Retina (tissue), 1 donor: ENCODE results near the gene COL18A1.
"Not testable (repeated sequence)": the region's sequence is repeated elsewhere in the genome, so short reads cannot be mapped to it uniquely, and the experiment has no call there.

Experiments
- DNase-seq: peaks from one replicate; pipeline ENCODE4 v3.0.0-alpha.2; 2016

The COL18A1 gene

DNA sequence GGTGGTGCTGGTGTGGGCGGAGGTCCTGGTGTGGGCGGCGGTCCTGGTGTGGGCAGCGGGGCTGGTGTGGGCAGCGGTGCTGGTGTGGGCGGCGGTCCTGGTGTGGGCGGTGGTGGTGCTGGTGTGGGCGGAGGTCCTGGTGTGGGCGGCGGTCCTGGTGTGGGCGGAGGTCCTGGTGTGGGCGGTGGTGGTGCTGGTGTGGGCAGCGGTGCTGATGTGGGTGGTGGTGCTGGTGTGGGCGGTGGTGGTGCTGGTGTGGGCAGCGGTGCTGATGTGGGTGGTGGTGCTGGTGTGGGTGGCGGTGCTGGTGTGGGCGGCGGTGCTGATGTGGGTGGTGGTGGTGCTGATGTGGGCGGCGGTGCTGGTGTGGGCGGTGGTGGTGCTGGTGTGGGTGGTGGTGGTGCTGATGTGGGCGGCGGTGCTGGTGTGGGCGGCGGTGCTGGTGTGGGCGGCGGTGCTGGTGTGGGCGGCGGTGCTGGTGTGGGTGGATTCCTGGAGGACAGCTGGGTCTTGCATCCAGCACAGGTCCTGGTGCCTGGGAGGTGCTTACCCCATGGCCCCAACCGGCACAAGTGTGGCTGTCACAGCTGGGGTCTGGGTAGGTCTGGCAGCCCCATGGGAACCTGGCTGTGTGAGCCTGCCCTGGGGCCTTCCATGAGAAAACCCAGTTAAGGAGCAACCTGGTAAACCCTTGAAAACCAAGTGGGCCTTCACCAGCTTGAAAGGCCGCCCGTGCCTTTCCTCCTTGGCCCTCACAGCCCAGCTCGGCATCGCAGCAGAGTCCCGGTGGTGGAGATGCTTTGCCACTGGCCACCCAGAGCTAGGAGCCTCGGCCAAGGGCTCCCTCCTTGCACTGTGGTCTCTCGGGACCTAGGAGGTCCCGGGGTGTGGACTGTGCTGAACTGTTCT, 38.0 kb downstream of the COL18A1 start:
- not testable (repeated sequence) for DNase-seq

DNA sequence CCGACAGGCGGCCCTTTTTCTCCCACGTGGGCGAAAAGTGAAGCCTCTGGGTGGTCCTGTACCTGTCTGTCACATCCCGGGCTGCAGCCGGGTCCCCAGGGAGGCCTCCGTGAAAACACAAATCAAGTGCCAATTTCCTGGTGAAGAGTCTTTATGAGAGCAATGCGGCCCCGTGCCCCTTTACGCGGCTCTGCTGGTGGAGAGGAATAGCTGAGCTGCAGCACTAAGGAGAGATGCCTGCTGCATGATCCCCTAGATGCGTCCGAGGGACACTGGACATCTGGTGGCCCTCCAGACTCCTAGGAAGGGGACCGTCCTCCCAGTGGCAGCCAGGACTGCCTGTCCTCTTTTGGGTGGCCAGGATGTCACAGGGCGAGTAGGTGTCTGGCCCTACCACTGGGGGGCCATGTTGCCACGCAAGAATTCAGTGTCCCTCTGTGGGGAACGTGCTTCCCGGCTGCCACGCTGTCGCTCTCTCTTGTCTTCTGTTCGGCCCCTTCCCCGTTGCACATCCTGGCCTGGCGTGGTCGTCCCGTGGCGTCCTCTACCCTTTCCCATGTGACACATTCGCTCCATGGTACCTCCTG, 38.7 kb downstream of the COL18A1 start:
- DNase-seq: no peak

DNA sequence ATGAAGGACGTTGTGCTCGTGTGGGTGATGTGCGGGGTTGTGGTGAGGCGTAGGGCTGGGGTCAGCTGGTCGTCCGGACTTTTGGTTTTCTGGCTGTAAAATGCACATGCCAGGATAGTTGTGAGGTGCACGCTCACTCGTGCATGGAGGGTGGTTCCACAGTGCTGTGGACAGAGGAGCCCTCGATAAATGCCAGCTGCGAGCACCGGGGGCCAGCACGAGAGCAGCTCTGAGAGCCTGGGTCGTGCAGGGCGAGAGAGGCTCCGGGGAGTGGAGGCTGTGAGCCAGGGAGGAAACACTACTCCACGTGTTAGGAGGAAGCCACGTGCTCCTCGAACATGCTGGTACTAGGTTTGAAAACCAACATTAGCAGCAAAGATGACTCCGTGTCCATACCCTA, 39.4 kb downstream of the COL18A1 start:
- no peak for DNase-seq

DNA sequence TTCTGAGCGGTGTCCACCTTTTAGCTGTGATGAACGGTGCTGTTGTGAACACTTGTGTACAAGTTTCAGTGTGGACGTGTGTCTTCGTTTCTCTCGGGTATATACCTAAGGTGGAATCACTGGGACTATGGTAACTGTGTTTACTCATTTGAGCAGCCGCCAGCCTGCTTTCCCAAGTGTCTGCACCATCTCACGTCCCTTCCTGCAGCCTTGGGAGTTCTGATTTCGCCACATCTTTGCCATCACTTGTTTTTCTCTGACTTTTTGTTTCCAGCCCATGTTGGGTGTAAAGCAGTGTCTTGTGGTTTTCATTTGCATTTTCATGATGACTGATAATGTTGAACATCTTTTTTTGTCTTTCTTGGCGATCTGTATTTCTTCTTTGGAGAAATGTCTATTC, 40.4 kb downstream of the COL18A1 start:
- no peak for DNase-seq

DNA sequence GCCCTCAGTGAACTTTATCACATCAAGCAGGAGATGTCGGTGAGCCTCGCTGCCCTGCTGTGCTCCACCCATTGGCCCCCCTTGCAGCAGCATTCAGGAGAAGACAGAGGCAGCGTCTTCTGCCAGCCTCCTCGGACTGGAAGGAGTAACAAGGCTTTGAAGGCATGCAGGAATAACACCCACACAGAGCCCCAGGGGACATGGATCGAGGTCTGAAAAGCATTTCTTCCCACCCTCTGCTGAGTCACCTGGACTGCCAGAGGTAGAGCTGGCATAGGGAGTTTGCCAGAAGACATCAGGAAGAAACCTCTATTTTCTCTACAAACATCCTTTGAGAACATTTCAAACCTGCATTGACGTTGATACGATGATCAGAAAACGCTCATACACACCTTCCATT, 42.9 kb downstream of the COL18A1 start:
- DNase-seq: no peak

DNA sequence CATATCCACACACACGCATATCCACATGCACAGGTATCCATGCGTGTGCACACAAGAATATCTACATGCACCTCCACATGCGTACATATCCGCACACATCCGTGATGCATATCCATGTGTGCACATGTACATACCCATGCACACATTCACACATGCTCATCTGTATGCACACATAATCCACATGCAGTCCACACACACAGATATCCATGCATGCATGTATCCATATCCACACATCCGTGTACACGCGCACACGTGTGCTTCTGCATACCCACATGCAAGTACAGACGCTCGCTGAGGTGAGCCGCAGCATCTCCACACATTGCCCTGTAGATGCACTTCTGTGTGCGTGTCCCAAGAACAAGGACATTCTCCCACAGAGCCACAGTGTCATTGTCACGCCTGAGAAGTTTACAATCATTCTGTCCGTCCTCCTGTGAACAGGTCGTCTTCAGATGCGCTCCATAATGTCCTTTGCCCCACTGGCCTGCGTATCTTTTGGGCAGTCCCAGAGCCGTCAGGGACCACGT, 43.4 kb downstream of the COL18A1 start:
- no peak for DNase-seq

DNA sequence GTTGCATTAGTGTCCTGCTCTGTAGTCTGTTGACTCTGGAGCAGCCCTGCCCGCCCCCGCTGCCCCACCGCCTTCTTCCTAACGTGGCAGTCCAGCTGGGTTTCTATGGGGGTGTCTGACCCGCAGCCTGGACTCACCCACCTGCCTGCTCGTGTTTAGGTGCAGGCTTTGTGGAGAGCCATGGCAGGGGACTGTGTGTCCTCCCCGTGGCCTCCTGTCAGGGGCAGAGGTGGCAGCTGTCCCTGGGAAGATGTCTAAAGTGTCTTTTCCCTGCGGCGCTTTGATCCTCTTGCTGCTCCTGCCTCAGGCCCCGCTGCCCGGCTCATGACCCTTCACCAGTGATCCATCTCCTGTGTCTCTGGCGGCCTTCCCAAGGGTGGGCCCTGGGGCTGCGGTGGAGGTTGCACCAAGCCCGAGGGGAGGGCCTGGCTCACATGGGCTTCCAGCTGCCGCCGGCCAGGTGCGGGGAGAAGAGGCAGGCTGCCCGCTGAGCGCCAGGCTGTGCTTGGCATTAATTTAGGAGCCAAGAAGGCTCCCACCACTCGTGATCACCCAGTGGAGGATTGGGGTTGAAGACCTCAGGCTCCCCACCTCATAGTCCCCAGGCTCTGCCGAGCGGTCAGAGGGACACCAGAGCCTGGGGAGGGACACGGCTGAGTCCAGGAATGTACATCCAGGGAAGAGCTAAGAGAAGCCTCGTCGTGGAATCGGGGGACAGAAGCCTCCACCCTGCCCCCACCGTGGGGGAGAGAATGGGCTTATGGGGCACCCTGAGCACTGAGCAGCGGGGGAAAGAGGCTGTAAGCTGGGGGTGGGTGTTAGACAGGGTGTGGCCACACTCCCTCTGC, 44.1 kb downstream of the COL18A1 start:
- DNase-seq: no peak

DNA sequence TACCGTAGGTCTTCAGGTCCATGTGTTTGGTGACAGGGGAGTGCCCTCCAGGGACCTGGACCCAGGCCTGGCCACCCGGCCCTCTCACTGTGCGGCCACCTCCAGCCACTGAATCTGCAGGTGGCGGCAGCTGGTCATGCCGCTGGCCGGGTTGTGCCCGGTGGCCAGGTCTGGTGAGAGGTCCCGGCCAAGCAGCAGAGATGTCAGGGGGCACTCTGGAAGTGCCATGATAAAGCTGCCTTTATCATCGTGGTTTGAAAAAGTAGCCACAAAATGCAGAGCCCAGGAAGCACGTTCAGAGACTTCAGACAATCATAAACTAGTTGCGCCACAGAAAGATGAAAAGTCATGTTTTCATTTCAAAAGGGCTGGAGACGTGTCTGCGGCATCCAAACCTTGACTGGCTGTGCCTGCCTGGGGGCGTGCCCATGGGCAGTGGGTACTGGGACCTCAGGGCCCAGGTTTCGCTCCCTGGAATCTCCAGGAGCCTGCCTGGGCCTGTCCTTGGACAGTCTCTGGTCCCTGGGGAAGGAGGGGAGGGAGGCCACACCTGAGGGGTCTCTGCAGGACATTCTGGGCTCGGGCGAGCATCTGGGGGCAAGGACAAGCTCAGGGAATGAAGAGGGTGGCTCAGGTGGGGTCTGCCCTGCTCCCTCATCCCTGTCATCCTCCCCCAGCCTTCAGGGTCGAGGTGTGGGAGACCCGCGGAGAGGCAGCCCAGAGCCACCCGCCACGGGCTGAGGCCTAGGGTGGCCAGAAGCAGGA, 44.9 kb downstream of the COL18A1 start:
- no peak for DNase-seq

DNA sequence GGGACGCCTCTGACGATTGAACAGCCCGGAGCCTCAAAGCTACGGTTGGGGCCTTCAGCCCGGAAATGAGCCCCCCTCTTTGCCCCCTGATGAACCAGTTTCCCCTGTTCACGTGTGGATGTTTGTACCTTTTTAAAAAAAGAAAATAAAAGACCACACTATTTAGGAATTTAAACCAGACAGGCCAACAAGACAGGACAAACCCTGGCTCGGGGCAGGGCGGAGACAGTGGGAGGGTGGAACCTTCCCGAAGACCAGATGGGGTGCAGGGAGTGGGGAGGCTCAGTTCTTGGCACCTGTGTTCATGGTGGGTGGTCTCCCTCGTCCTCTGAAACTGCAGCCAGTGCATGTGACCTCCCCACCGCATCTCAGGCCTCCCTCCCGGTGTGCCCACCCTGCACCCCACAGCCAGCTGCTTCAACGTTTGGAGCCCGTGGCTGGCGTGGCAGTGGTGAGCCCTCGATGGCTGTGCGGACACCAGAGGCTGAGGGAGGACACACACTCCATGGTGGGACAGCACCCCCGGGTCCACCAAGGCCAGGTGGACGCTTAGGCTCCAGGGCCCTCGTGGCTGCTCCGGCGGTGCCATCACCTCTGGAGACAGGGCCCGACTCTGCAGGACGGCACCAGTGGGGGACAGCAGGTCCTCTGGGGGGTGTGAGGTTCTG, 45.6 kb downstream of the COL18A1 start:
- no peak for DNase-seq

DNA sequence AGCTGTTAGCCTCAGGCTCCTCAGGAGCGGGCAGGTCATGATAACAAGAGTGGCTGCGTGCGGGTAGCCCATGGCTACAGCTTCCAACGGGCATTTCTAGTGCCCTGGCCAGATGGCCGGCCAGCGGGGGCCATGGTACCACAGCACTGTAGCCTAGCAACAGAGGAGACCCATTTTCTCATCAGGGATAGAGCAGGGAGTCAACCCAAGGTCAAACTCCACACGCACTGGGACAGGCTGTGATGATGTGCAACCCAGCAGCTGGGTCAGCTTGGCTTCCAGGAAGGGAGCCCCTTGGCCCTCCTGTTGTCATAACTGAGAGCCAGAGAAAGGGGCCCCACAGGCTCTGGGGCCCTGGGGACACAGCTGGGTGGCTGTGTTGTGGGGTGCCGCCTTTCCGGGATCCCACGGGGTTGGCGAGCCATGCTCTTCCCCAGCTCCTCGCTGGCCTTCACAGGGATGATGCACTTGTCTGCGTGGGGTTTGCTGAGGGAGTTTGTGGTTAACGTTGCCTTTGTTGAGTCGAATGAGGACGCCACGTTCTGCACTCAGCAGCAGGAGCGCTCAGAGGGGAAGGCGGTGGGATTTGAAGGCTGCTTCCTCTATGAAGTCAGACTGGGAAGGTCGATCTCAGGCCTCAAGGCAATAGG, 46.3 kb downstream of the COL18A1 start:
- DNase-seq: no peak

DNA sequence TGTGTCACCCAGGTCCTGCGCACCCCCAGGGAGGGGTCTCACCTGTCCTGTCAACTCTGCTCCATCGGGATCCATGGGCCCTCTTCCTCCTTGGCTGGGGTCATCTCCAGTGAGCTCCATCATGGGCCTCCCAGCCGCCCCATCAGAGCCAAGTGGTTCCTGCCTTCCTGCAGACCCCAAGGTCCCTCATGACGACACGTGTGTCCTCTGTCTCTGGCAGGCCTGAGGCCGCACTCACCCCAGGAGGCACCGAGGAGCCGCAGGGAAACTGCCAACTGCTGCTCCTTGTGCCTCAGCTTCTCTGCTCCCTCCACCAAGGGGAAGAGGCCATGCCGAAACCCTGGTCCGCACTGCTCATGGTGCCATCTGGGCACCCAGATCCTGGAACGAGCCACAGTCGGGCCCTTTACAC, 46.8 kb downstream of the COL18A1 start:
- DNase-seq: no peak

DNA sequence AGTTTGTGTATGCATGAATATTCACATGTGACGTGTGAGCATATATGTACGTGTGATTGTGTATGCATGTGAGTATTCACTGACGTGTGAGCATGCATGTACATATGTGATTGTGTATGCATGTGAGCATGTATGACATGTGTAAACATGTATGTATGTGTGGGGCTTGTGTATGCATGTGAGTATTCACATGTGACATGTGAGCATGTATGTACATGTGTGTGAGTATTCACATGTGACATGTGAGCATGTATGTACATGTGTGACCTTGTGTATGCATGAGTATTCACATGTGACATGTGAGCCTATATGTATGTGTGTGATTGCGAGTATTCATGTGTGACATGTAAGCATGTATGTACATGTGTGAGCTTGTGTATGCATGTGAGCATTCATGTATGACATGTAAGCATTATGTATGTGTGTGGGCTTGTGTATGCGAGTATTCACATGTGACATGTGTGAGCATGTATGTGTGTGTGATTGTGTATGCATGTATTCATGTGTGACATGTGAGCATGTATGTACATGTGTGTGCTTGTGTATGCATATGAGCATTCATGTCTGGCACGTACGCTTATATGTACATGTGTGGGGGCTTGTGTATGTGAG, 47.8 kb downstream of the COL18A1 start:
- DNase-seq: no peak

DNA sequence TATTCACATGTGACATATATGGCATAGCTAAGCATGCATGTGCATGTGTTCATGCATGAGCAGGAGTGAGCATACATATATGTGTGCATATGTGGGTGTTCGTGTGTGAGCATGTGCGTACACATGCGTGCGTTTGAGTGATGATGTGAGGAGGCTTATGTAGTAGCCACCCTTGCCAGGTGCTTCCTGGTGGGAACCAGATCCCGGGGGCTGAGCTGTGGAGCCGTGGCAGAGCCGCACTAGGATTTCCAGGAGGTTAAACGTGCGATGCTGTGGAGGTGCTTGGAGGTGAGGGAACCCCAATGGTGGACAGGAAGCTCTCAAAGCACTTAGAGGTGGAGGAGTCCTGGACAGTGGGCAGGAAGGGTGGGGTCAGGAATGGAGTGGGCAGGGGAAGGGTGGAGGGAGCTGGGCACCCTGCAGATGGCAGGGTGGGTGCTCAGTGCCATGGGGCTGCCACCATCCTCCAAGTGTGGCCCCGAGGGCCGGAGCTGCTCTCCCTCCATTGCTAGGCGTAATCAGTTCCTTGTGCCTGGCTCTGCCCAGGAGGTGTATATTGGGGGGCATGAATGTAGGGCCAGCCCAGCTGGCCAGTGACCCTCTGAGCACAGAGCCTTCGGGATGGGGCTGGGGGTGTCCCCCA, 48.5 kb downstream of the COL18A1 start:
- DNase-seq: no peak

DNA sequence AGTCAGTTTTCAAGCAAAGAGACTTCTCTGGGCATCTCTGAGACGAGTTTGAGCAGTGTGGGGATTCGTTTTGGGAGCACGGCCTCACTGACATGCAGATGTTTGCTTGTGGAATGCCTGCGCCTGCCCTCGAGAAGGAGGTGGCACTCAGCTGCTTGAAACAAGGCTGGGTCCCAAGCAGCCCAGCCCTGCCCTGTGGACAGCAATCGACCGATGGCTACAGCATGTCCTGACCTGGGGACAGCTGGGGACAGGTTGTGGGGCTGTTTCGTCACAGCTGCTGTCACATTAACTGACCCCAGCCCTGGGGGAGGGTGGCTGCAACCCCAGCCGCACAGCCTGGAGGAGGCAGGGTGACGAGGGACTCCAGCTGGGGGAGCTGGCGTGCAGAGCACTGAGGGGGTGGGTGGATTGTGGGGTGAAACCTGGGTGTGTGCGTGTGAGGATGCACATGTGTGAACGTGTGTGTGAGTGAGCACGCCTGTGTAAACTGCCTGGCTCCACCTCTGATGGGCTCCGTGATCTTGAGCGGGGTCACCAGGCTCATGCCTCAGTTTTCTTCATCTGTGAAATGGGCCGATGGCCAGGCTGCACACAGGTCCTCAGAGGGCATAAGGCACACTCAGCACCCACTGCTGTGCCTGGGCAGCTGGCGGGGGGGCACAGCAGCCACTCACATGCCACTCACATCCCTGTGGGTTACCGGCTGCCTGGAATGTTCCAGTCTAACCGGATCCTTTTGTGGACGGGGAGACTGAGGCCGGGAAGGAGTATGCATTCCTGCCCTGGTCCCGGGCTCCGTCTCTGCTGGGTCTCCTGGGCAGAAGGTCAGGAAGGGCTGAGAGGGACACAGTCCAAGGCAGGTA, 49.3 kb downstream of the COL18A1 start:
- no peak for DNase-seq

DNA sequence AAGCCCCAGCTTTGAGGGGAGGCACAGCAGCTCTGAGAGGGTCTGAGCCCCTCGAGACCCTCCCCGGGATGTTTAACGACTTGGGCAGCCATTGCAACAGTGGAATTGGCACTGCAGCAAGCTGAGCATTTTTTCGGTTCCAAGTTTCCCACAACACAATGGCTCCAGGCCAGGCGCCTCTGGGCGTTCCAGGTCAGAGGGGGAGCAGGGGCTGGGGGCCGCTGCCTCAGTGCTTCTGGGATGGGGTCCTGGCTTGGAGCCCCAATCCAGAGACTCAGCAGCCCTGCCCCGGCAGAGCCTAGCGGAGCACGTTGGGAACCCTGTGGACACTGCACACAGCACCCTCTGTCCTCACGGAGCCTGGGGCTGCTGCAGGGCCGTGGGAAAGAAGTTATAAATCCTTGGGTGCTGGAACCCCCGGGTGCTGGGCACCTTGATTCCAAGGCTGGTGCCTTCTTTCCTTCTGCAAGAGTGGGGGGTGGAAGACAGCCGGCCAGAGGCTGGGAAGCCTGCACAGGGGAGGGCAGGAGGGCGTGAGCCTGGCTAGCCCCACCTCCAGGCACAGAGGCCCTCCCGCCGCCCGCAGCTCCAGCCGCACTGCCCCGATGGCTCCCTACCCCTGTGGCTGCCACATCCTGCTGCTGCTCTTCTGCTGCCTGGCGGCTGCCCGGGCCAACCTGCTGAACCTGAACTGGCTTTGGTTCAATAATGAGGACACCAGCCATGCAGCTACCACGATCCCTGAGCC, 50.1 kb downstream of the COL18A1 start:
- DNase-seq: no peak

DNA sequence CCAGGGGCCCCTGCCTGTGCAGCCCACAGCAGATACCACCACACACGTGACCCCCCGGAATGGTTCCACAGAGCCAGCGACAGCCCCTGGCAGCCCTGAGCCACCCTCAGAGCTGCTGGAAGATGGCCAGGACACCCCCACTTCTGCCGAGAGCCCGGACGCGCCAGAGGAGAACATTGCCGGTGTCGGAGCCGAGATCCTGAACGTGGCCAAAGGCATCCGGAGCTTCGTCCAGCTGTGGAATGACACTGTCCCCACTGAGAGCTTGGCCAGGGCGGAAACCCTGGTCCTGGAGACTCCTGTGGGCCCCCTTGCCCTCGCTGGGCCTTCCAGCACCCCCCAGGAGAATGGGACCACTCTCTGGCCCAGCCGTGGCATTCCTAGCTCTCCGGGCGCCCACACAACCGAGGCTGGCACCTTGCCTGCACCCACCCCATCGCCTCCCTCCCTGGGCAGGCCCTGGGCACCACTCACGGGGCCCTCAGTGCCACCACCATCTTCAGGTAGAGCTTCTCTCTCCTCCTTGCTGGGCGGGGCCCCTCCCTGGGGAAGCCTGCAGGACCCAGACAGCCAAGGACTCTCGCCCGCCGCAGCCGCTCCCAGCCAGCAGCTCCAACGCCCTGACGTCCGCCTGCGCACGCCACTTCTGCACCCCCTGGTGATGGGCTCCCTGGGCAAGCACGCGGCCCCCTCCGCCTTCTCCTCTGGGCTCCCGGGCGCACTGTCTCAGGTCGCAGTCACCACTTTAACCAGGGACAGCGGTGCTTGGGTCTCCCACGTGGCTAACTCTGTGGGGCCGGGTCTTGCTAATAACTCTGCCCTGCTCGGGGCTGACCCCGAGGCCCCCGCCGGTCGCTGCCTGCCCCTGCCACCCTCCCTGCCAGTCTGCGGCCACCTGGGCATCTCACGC, 51.0 kb downstream of the COL18A1 start:
- DNase-seq: no peak

DNA sequence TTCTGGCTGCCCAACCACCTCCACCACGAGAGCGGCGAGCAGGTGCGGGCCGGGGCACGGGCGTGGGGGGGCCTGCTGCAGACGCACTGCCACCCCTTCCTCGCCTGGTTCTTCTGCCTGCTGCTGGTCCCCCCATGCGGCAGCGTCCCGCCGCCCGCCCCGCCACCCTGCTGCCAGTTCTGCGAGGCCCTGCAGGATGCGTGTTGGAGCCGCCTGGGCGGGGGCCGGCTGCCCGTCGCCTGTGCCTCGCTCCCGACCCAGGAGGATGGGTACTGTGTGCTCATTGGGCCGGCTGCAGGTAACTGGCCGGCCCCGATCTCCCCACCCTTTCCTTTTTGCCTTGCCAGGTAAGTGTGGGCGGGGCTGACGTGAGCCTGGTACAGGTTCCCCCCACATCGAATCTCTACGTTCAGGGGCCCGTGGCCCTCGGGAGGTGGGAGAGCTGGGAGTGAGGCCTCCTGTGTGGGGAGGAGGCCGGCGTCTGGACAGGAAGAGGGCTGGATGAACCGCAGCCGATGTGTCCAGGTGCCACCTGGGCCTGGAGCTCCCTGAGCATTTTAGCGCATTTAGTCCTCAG, 51.7 kb downstream of the COL18A1 start:
- DNase-seq: no peak
